ENCODE measurements around the gene ATG101. TPM values are rescaled to one million over a fixed set of nuclear protein-coding genes. Genes with fewer than 3 reads are reported as not detected.

Gene ATG101
- polyA plus RNA-seq, 1 experiment: 163 TPM

- CTCF ChIA-PET: interaction anchor here (1.0 to 2.5 kb wide), 8 partner anchors 9 to 35 kb away, joined by 3 to 11 read pairs (median 4); partner anchors contain the start of gene ATG101
- TF ChIP-seq CTCF (IDR thresholded peaks at IDR 0.05; ENCODE audit: insufficient read depth, low read depth, low read length): no peak
- peaks cover 11% of the 10 kb centered on the region for H3K36me3 ChIP-seq (ENCODE audit: control insufficient read depth, insufficient read depth, low read length)
- H3K27me3 ChIP-seq (ENCODE audit: control insufficient read depth, insufficient read depth, low read length): no peaks in the 10 kb centered on the region
- no peak overlapping the region for H3K4me3 ChIP-seq (ENCODE audit: low read depth, low read length)
- POLR2A ChIA-PET: no interaction called here
- DNase-seq (ENCODE audit: low read depth): no peak
These were observed 14.7 kb upstream of the ATG101 start for GRCh38 chr12:52054833-52055730.

- no peak for DNase-seq (ENCODE audit: low read depth)
- H3K4me3 ChIP-seq (ENCODE audit: low read depth, low read length): no peak overlapping the region
- POLR2A ChIA-PET: no interaction called here
- TF ChIP-seq CTCF (IDR thresholded peaks at IDR 0.05; ENCODE audit: insufficient read depth, low read depth, low read length): no peak
- H3K27me3 ChIP-seq (ENCODE audit: control insufficient read depth, insufficient read depth, low read length): no peaks in the 10 kb centered on the region
- CTCF ChIA-PET: interaction anchor here (1.0 to 2.5 kb wide), 11 partner anchors 8 to 65 kb away, joined by 3 to 11 read pairs (median 4); partner anchors contain the start of gene ATG101
- peaks cover 11% of the 10 kb centered on the region for H3K36me3 ChIP-seq (ENCODE audit: control insufficient read depth, insufficient read depth, low read length)
These were observed 13.8 kb upstream of the ATG101 start for GRCh38 chr12:52055731-52056711.

- no peak for TF ChIP-seq CTCF (IDR thresholded peaks at IDR 0.05; ENCODE audit: insufficient read depth, low read depth, low read length)
- H3K4me3 ChIP-seq (ENCODE audit: low read depth, low read length): no peak overlapping the region
- CTCF ChIA-PET: interaction anchor here (1.0 to 2.5 kb wide), 6 partner anchors 12 to 64 kb away, joined by 4 to 11 read pairs (median 4); partner anchors contain the start of gene ATG101
- H3K36me3 ChIP-seq (ENCODE audit: control insufficient read depth, insufficient read depth, low read length): peaks cover 11% of the 10 kb centered on the region
- no peak for DNase-seq (ENCODE audit: low read depth)
- POLR2A ChIA-PET: no interaction called here
- H3K27me3 ChIP-seq (ENCODE audit: control insufficient read depth, insufficient read depth, low read length): no peaks in the 10 kb centered on the region
These were observed 12.8 kb upstream of the ATG101 start for GRCh38 chr12:52056801-52057637.

- ChIA-PET CTCF (interaction anchor here (1.5 to 2.7 kb wide), 4 partner anchors 11 to 32 kb away, joined by 4 to 11 read pairs (median 6); partner anchors contain the start of gene ATG101), POLR2A (no interaction called here)
- TF ChIP-seq CTCF (IDR thresholded peaks at IDR 0.05; ENCODE audit: insufficient read depth, low read depth, low read length): no peak
- H3K36me3 ChIP-seq (ENCODE audit: control insufficient read depth, insufficient read depth, low read length): peaks cover 11% of the 10 kb centered on the region
- no peak for DNase-seq (ENCODE audit: low read depth)
- H3K4me3 ChIP-seq (ENCODE audit: low read depth, low read length): no peak overlapping the region
- no peaks in the 10 kb centered on the region for H3K27me3 ChIP-seq (ENCODE audit: control insufficient read depth, insufficient read depth, low read length)
These were observed 11.9 kb upstream of the ATG101 start for GRCh38 chr12:52057638-52058576.

Measured in BJ (cell line).